ENCODE data around the gene SF3B2.

DNA sequence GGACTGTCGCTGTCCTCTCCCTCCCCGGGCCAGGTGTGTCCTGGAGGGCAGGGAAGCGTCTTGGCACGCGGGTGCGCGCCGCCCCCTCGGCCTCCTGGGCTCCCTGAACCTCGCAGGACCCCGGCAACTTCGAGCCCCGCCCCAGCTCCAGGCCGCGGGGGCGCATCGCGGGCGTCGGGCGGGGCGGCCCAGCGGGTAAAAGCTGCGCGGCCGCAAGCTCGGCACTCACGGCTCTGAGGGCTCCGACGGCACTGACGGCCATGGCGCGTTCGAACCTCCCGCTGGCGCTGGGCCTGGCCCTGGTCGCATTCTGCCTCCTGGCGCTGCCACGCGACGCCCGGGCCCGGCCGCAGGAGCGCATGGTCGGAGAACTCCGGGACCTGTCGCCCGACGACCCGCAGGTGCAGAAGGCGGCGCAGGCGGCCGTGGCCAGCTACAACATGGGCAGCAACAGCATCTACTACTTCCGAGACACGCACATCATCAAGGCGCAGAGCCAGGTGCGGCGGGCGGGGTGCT is 40.3 kb upstream of the SF3B2 start, which contains the start of gene CST6:
- TF ChIP-seq EZH2phosphoT487 (IDR thresholded peaks at IDR 0.05; ENCODE audit: low read depth): no peak
- TF ChIP-seq, protein P1, sequence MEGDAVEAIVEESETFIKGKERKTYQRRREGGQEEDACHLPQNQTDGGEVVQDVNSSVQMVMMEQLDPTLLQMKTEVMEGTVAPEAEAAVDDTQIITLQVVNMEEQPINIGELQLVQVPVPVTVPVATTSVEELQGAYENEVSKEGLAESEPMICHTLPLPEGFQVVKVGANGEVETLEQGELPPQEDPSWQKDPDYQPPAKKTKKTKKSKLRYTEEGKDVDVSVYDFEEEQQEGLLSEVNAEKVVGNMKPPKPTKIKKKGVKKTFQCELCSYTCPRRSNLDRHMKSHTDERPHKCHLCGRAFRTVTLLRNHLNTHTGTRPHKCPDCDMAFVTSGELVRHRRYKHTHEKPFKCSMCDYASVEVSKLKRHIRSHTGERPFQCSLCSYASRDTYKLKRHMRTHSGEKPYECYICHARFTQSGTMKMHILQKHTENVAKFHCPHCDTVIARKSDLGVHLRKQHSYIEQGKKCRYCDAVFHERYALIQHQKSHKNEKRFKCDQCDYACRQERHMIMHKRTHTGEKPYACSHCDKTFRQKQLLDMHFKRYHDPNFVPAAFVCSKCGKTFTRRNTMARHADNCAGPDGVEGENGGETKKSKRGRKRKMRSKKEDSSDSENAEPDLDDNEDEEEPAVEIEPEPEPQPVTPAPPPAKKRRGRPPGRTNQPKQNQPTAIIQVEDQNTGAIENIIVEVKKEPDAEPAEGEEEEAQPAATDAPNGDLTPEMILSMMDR (IDR thresholded peaks at IDR 0.05; ENCODE audit: low read depth, low read length): no peak
